GM12874 (cell line): ENCODE measurements around the gene DDX1.

Source experiments
- TF ChIP-seq, protein P1 (sequence below): IDR thresholded peaks from 2 replicates; pipeline ENCODE4 v1.5.1; 2011; ENCODE audit warnings: low read depth, mild to moderate bottlenecking, control low read depth, low read length, moderate library complexity; ENCODE audit not compliant: insufficient read depth

DDX1 gene

DNA sequence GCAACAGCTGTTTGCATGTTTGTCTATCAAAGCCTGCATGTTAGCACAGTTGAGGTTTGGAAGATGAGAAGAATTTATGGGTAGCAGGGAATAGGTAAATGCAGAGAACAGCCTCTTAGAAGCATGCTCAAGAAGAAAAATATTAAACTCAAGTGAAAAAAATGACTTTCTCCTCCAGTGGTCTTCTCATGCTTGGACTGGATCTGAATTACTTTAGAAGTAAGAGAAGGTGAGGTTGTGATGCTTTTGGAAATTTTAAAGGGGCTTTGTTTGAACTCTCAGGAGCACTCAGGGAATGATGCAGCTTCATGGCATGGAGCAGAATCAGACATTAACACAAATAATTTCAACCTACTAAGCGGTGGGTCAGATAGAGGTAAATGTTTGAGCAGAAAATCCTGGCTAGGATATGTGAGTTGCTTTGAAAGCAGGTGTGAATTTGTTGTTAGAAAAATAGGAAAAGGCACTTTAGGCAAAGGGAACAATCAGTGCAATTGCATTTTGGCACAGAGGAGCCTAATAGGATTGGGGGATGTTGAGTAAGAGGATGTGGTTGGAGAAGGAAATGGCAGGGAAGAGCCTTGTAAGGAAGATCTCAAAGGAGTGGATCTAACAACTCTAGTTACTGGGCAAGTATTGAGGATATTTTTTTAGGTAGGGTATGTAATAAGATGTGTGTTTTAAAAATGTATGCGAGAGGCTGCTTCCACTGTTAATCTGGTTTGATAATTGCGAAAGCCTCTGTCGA, 76.3 kb downstream of the DDX1 start:
- TF ChIP-seq, protein P1, sequence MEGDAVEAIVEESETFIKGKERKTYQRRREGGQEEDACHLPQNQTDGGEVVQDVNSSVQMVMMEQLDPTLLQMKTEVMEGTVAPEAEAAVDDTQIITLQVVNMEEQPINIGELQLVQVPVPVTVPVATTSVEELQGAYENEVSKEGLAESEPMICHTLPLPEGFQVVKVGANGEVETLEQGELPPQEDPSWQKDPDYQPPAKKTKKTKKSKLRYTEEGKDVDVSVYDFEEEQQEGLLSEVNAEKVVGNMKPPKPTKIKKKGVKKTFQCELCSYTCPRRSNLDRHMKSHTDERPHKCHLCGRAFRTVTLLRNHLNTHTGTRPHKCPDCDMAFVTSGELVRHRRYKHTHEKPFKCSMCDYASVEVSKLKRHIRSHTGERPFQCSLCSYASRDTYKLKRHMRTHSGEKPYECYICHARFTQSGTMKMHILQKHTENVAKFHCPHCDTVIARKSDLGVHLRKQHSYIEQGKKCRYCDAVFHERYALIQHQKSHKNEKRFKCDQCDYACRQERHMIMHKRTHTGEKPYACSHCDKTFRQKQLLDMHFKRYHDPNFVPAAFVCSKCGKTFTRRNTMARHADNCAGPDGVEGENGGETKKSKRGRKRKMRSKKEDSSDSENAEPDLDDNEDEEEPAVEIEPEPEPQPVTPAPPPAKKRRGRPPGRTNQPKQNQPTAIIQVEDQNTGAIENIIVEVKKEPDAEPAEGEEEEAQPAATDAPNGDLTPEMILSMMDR = no peak

DNA sequence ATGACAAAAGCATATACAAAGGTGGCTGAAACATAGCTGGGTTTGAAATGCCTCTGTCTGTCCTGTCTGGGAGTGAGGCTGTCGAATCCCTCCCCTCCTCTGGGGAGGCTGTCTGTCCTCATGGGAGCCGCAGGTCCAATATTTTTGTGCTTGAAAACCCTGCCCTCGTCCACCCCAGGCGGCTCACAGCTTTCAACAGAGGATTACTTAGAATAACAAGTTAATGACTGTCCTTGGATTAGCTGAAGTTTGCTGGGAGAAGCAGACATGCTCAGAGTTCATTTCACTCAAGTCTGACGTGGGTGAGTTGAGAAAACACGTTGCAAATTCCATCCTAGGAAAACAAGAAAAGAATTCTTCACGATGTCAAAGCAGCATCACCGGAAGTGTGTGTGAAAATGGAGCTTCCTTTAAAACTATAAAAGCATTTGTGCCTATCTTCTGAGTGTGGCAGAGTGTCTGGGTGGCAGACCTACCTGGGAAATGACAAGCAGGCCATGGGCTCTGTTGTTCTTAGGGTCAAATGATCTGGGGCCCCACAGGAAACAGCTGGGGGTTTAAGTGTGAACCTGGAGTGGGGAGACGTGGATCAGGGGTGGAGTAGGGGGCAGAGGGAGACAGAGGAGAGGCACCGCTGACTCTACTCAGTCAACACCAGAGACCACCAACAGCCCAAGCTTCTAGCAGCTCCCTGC, 77.1 kb downstream of the DDX1 start:
- TF ChIP-seq, protein P1 = no peak

DNA sequence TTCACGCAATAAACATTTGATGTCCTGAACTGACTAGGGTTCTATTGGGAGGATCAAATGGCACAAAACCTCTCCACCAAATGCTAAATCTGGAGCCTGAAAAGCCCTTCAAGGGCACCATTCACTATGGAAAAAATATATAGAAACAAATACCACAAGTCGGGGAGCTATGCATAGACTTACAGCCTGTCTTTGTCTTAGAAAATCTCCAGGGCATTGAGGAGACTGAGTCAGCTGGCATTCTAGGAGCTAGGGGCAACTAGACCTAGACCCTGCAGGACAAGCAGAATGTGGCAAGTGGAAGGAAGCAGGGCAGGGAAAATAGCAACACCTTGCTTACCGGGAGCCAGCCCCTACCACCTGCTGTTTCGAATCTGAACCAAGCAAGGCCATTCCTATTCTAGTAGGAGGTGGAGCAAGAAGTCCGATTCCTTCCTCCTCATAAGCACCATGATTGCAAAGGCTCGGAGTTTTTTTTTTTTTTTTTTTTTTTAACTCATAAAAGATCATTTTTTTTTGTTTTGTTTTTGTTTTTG, 77.8 kb downstream of the DDX1 start:
- TF ChIP-seq, protein P1 = no peak

DNA sequence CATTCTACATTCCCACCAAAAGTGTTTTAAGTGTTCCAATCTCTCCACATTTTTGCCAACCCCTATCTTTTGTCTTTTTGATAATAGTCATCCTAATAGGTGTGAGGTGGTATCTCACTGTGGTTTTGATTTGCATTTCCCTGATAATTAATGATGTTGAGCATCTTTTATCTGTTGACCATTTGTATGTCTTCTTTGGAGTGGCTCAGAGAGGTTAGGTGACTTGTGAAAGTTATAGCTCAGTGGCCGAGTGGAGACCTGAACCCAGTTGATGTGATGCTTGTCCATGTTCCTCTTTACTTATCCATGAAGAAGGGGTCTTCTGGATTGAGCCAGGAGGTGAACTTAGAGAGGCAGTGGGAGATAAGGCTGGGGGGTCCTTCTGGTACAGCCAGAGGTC, 78.8 kb downstream of the DDX1 start:
- TF ChIP-seq, protein P1 = no peak

DNA sequence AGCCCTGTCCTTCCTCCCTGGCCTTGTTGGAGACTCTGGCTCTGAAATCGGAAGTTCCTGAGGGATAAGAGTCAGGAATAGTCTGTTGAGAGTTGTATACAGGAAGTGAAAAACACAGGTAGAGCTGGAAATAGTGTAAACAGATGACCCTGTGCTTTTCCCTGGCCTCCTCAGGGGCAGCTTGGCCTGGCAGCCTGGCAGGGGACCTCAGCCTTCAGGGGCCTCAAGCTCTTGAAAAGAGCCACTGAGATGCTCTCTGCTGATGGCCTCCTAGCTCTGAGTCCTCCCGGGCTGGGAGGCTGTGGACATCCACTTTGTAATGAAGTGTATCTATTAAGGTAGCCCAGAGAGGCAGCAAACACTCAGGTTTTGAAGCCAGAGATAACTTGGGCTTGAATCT, 79.3 kb downstream of the DDX1 start:
- TF ChIP-seq, protein P1 = no peak

DNA sequence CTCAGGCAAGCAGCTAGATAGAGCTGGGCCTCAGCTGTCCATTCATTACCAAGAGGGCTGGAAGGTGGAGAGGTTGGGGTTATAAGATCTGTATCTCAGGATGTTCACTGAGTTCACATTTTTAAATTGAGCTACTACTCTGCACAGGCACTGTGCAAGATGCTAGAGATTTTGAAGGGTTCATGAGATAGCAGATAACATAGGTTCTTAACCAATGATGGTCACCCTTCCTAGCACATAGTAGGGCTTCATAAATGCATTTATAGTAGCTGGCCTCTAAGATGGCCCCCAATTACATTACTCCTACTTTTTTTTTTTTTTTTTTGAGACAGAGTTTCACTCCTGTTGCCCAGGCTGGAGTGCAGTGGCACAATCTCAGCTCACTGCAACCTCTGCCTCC, 79.7 kb downstream of the DDX1 start:
- TF ChIP-seq, protein P1 = no peak

DNA sequence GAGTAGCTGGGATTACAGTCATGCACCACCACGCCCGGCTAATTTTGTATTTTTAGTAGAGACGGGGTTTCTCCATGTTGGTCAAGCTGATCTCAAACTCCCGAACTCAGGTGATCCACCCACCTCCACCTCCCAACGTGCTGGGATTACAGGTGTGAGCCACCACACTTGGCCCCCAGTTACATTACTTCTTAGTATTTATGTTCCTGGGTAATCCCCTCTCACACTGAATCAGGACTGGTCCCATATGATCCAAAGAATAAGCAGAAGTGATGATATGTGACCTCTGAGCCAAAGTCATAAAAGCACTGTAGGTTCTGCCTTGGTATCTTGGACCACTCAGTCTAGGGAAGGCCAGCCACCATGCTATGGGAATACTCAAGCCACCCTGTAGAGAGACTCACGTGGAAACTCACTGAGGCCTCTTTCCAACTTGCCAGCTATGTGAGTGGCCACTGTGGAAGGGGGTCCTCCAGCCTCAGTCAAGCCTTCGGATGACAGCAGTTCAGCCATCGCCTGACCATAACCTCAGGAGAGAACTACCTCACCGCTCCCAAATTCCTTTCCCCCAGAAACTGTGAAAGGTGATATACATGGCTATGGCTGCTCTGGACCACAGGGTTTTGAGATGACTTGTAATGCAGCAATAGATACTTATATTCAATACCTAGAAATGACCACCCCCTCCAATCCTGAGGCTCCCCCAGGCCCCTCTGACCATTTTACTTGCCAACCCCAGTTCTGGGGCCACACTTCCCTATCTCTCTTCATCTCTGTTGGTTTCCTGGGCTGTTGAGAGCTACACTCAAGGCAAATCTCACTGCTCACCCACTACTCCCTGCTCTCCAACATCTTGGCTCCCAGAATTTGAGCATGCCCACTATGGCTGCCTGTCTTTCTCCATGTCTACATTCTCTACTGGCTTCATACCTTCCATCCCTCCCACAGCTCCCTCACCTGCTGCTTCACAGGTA, 80.5 kb downstream of the DDX1 start:
- TF ChIP-seq, protein P1 = no peak
